ENCODE measurements around the gene NCK1.

The NCK1 gene

DNA sequence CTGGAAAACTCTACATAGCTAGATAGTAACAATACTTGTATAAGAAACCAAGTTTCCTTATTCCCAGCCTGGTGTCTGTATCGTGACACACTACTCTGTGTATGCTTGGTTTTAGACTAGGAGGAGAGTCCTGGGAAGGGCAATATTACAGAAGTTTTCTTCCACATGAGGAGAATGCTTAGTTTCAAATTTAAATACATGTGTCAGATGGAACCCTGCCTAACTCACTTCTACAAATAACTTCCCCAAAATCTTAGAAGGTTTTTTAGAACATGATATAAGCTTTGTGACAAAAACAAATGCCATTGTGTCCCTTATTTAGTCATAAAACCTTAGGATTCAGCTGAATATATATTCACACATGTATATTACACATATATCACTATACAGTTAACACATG, 88.6 kb downstream of the NCK1 start:
- H3K4me3 Mint-ChIP-seq = no peak overlapping the region
- no peaks in the 10 kb centered on the region for H3K27me3 Mint-ChIP-seq (ENCODE audit: low read depth, poor library complexity)
- H3K36me3 Mint-ChIP-seq (ENCODE audit: low read depth) = peaks cover 21% of the 10 kb centered on the region
- H3K9me3 Mint-ChIP-seq = no peaks in the 10 kb centered on the region
- no peak for DNase-seq
- H3K27ac Mint-ChIP-seq = no peak overlapping the region
- peaks cover 6% of the 10 kb centered on the region for H3K4me1 Mint-ChIP-seq
- TF ChIP-seq, protein P1, sequence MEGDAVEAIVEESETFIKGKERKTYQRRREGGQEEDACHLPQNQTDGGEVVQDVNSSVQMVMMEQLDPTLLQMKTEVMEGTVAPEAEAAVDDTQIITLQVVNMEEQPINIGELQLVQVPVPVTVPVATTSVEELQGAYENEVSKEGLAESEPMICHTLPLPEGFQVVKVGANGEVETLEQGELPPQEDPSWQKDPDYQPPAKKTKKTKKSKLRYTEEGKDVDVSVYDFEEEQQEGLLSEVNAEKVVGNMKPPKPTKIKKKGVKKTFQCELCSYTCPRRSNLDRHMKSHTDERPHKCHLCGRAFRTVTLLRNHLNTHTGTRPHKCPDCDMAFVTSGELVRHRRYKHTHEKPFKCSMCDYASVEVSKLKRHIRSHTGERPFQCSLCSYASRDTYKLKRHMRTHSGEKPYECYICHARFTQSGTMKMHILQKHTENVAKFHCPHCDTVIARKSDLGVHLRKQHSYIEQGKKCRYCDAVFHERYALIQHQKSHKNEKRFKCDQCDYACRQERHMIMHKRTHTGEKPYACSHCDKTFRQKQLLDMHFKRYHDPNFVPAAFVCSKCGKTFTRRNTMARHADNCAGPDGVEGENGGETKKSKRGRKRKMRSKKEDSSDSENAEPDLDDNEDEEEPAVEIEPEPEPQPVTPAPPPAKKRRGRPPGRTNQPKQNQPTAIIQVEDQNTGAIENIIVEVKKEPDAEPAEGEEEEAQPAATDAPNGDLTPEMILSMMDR (IDR thresholded peaks at IDR 0.05) = no peak

- Mint-ChIP-seq H3K27ac (no peak overlapping the region), H3K4me3 (no peak overlapping the region), H3K4me1 (peaks cover 18% of the 10 kb centered on the region), H3K36me3 (ENCODE audit: low read depth) (peaks cover 5% of the 10 kb centered on the region), H3K9me3 (no peaks in the 10 kb centered on the region), H3K27me3 (ENCODE audit: low read depth, poor library complexity) (no peaks in the 10 kb centered on the region)
- DNase-seq = no peak
- TF ChIP-seq, protein P1 (IDR thresholded peaks at IDR 0.05) = no peak
These were observed 90.3 kb downstream of the NCK1 start for GRCh38 chr3:136952292-136952691.

DNA sequence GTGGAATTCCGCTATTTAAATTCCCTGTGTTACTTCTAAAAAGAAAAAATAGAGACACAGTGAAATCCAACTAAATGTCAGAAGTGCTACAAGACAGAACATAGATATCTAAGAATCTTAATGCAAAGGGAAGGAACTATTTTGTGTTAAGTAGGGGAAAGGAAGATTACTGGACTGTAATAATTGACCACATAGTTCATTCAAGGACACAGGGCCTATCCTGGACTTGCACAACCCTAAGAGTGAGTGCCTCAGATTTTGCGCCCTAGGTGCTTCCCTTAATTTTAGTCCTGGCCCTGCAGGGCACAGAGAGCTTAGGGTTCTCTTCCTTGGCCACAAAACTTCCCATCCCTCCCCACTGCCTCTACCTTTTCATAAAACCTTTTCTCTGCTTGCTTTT, 92.2 kb downstream of the NCK1 start:
- Mint-ChIP-seq H3K4me3 (no peak overlapping the region), H3K36me3 (ENCODE audit: low read depth) (peaks cover 5% of the 10 kb centered on the region), H3K9me3 (no peaks in the 10 kb centered on the region), H3K27me3 (ENCODE audit: low read depth, poor library complexity) (no peaks in the 10 kb centered on the region), H3K27ac (no peak overlapping the region), H3K4me1 (peaks cover 18% of the 10 kb centered on the region)
- TF ChIP-seq, protein P1 (IDR thresholded peaks at IDR 0.05) = no peak
- DNase-seq = no peak

- Mint-ChIP-seq H3K36me3 (ENCODE audit: low read depth) (peaks cover 5% of the 10 kb centered on the region), H3K27ac (peak overlapping the region; percentile 16)
These were observed 93.2 kb downstream of the NCK1 start for GRCh38 chr3:136954980-136955780.

GRCh38 chr3:136955813-136956212, 93.8 kb downstream of the NCK1 start:
- TF ChIP-seq, protein P1 (IDR thresholded peaks at IDR 0.05) = no peak
- Mint-ChIP-seq H3K4me3 (no peak overlapping the region), H3K4me1 (peaks cover 18% of the 10 kb centered on the region), H3K36me3 (ENCODE audit: low read depth) (peaks cover 5% of the 10 kb centered on the region), H3K9me3 (no peaks in the 10 kb centered on the region), H3K27me3 (ENCODE audit: low read depth, poor library complexity) (no peaks in the 10 kb centered on the region), H3K27ac (peak overlapping the region; percentile 16)
- no peak for DNase-seq

More at GRCh38 chr3:136954980-136955780, 93.2 kb downstream of the NCK1 start:
- H3K4me1 Mint-ChIP-seq = peaks cover 18% of the 10 kb centered on the region
- no peaks in the 10 kb centered on the region for H3K9me3 Mint-ChIP-seq
- DNase-seq = no peak
- TF ChIP-seq, protein P1 (IDR thresholded peaks at IDR 0.05) = no peak
- H3K27me3 Mint-ChIP-seq (ENCODE audit: low read depth, poor library complexity) = no peaks in the 10 kb centered on the region
- H3K4me3 Mint-ChIP-seq = no peak overlapping the region

DNA sequence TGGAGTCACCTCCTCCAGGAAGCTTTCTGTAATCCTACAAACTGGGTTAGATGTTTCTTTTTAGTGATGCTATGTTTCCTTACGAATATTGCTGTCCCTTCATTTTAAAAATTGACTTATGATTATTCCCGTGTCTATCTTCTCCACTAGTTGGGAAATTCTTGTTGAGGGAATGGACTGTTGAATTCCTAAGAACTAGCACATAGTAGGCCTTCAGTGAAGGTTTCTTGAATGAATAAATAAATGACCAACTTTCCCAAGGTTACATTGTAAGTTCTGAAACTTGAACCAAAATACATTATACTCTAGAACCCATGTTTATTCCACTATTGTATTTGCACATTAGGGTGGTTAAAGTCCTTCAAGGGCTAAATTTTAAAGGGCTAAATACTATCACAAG, 95.0 kb downstream of the NCK1 start:
- Mint-ChIP-seq H3K4me3 (no peak overlapping the region), H3K4me1 (peaks cover 18% of the 10 kb centered on the region), H3K9me3 (no peaks in the 10 kb centered on the region), H3K36me3 (ENCODE audit: low read depth) (no peaks in the 10 kb centered on the region), H3K27ac (no peak overlapping the region), H3K27me3 (ENCODE audit: low read depth, poor library complexity) (peaks cover 4% of the 10 kb centered on the region)
- TF ChIP-seq, protein P1 (IDR thresholded peaks at IDR 0.05) = no peak
- no peak for DNase-seq
